GM21723 (cell line): ENCODE results near the gene APOC3.
"Not testable (repeated sequence)": the region's sequence is repeated elsewhere in the genome, so short reads cannot be mapped to it uniquely, and the experiment has no call there.

Source experiments
- ATAC-seq: cut with Tn5 transposase; IDR thresholded peaks from one replicate; pipeline ENCODE4 v1.9.1; 2021; ENCODE audit warnings: mild to moderate bottlenecking, moderate library complexity; ENCODE audit not compliant: unreplicated experiment

The APOC3 gene

DNA sequence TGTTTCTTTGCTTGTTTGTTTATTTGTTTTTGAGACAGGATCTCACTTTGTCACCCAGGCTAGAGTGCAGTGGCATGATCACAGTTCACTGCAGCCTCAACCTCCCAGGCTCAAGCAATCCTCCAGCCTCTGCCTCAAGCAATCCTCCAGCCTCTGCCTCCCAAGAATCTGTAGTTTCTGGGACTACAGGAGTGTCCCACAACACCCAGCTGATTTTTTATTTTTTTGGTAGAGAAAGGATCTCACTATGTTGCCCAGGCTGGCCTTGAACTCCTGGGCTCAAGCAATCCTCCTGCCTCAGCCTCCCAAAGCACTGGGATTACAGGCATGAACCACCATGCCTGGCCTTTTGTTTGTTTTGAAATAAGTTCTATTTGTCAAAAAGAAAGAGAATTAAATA is 28.0 kb upstream of the APOC3 start:
- ATAC-seq = not testable (repeated sequence)

GRCh38 chr11:116804001-116804400 is 25.7 kb upstream of the APOC3 start:
- ATAC-seq = no peak

GRCh38 chr11:116807601-116808261 is 22.0 kb upstream of the APOC3 start:
- no peak for ATAC-seq

DNA sequence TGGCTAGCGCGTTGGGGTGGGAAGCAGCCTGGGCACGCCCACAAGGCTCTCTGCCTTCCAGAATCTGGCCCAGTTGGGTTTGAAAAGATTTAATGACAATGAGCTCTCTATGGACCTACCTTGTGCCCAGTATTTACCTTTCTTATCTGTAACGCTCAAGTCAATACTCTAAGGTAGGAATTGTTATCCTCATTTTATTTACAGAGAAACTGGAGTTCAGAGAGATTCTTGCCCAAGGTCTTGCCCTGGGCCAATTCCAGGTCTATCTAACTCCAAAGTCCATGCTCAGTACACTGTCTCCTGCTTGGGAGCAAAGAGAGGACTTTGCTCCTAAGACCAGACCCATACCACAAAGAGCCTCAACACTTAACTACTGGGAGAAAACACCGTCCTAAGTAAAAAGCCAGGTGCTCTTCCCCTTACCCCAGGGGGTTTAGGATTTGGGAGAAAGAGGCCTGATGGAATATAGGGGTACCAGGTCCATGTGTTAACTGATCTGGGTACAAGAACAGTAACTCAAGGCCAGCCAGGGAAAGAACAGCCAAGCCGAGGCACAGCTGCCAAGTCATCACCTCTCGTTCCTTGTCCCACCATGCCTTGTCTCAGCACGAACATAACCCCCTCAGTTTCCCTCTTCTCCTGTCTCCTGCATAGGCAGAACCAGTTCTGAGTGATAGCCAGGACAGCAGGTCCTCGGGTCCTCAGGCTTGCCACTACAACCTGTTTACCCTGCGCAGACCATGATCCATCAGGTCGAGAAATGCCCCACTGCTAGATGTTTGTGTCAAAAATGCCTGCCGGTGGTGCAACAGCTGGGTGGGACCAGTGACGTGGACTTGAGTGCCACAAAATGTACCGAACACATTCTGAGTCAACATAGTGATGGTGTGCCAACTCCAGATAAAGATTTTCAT is 21.2 kb upstream of the APOC3 start:
- no peak for ATAC-seq

- ATAC-seq = no peak
Measured at GRCh38 chr11:116811194-116811593, 18.5 kb upstream of the APOC3 start.

DNA sequence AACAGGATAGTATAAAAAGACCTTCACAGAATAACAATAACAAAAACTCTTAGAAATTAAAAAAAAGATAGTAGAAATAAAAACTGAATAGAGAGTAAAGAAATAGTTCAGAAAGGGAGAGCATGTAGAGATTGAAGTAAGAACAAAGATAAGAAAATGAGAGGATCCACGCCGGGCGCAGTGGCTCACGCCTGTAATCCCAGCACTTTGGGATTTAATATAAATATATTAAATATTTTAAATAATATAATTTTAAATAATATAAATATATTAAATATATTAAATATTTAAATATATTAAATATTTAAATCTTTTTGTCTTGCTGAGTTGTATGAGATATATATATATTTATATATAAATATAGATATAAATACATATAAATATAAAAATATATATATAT is 17.6 kb upstream of the APOC3 start:
- ATAC-seq = no peak

DNA sequence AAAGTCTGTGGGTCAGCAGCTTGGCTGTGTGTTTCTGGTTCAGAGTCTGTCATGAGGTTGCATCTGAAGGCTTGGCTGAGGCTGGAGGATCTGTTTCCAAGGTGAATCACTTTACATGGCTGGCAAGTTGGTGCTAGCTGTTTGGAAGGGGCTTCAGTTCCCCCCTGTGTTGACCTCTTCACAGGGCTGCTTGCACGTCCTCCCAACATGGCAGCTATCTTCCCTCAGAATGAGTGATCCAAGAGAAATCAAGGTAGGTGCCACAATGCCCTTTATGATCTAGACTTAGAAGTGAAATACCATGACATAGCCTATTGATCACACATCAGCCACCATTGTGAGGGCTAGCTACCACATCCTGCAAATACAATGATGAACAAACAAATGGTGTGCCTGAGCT is 16.5 kb upstream of the APOC3 start:
- ATAC-seq = no peak

GRCh38 chr11:116813781-116814471 is 15.8 kb upstream of the APOC3 start:
- ATAC-seq = no peak

- ATAC-seq = no peak
Measured at GRCh38 chr11:116814502-116814901, 15.2 kb upstream of the APOC3 start.

- ATAC-seq = no peak
Measured at GRCh38 chr11:116819049-116819448, 10.7 kb upstream of the APOC3 start.

DNA sequence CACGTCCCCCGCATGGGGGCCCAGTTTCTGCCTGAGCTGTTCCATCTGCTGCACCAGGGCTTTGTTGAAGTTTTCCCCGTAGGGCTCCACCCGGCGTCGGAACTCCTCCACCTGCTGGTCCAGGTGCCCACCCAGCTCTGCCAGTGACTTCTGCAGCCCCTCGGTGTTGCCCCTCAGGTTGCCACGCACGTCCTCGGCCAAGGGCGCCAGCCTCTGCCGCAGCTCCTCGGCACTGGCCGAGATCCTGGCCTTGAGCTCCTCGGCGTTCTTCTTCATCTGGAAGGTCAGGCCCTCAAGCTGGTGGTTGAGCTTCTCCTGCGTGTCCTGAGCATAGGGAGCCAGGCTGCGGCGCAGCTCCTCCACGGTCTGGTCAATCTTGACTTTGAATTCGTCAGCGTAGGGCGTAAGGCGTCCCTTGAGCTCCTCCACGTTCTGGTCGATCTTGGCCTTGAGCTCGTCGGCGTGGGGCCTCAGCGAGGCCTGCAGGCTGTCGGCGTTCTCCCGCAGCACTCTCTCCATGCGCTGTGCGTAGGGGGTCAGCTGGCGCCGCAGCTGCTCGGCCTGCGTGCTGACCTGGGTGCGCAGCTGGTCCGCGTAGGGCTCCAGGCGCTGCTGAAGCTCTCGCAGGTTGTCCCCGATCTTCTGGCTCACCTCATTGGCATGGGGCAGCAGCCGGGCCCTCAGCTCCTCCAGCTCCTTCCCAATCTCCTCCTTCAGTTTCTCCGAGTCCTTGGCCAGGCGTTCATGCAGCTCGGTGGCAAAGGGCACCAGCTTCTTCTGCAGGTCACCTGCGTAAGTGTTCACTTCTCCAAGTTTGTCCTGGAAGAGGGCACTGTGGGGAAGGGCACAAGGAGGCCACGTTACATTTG is 8.4 kb upstream of the APOC3 start:
- ATAC-seq = no peak

GRCh38 chr11:116822575-116822974 is 7.1 kb upstream of the APOC3 start:
- no peak for ATAC-seq

GRCh38 chr11:116823031-116823843 is 6.5 kb upstream of the APOC3 start, which contains the start of gene APOA4:
TSS of gene APOA4 (minus strand) at chr11:116823304. CDS start at chr11:116823191, 113 bp downstream.
- no peak for ATAC-seq

- no peak for ATAC-seq
Measured at GRCh38 chr11:116825434-116825833, 4.3 kb upstream of the APOC3 start.

DNA sequence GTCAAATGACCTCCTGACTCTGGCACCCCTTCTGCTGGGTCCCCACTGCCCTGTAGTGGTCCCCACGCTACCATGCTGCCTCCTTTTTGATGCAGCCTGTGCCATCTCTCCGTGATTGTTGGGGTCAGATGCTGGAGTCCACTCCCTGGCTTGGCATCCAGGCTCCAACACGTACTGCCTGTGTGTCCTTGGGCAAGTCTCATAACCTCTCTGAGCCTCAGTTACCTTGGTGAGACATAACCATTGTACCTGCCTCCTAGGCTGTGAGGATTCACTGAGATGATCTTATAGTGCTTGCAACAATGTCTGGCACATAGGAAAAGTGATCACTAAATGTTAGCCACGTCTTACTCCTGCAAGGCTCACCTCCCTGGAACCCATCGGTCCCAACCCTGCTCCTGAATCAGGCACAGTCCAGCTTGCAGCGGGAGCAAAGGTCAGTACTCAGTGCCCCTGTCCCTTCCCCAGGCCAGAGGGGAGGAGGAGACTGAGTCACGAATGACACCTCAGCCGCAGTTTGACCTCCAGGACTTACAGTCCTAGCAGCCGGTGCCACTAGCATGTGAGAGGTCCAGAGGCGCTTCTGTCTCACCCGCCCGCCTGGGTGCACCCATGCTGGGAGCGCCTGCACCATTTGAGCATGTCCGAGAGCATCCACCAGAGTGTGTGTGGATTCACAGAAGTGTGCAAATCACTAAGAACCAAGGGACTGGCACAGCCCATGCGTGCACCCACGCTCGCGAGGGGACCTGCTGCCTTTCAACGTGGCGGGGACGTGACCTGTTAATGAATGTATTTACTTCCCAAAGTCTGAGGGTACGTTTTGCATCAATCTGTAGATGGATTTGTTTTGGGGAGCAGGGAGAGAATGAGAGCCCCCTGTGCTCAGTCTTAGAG is 3.6 kb upstream of the APOC3 start:
- no peak for ATAC-seq

DNA sequence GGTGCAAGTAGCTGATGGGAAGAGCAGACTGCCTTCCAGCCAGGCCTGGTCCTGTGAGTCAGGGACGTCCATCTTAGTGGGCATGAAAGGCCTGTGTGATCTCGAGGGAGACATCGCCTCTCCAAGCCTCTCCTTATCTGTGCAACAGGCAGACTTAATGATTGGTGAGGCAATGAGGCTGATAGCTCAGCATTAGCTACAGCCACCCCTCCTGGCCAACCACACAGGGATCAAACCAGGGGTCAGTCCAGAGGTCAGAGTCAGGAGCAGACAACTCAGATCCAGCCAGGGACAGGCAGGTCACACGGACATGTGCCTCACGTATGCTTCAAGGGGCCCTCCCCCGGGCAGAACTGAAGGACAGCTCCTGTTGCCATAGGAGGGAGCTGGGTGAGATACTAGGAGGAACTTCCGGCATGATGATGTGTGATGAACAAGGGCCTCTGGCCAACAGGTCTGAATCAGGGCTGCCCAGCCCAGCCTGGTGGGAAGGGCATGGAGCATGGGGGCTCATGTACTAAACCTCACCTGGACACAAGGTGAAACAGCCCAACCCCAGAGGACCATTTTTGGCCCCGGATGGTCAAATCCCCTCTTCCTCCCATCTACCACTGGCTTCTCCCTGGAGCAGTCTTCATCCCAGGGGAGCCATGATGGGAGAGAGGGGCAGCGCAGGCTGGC is 2.8 kb upstream of the APOC3 start:
- ATAC-seq = no peak

DNA sequence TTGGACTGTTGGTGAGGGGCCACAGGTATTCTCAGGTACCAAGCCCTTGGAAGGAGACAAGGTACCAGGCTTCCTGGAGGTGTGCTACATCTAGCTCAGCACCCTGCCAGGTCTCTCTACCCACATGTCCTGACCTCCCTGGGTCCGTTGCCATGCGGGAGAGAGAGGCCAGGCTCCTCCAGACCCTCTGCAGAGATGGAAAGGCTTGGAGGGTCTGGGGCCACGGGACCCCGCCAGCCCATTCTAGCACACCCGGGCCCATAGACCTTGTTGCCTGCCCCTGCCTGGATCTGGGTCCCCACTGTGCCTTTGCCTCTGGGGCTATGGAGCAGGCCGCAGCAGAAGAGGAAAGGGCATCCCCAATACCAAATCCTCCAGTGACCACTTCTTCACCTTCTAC is 2.2 kb upstream of the APOC3 start:
- no peak for ATAC-seq
